Esophagus squamous epithelium (tissue), 4 donors: Measurements from ENCODE around the gene PANX3.

Source experiments
- CTCF ChIP-seq, 6 experiments: fragments of 450-650 bp in 4 of 6; fragments of 200-600 bp in 2 of 6; sonication (generic) in 2 of 6; IDR thresholded peaks; one replicate each; pipeline ENCODE4 v1.5.1; 2016 to 2019; ENCODE audit warnings: antibody characterized with exemption in 6 of 6, mild to moderate bottlenecking in 4 of 6, moderate library complexity in 4 of 6
- POLR2A ChIP-seq, 4 donors: fragments of 450-650 bp; IDR thresholded peaks; one replicate each; pipeline ENCODE4 v1.6.1; 2017; ENCODE audit warnings: antibody characterized with exemption in 4 of 4, mild to moderate bottlenecking in 4 of 4, moderate library complexity in 3 of 4

DNA sequence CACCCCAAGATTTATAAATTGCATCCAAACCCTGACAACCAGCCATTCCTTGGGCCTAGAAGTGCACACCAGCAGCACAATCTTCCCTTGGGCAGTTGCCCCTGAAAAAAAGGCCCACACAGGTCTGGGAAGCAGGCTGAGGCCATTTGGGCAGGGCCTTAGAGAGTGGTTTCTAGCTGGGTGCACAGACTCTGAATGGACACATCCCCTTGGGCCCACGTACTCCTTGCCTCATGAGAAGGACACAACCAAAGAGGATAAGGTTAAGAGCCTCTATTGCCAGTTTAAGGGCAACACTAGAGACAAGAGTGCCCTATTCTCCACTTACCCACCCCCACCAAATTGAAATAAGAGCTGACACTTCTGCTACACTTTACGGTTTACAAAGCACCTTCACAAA is 933 bp upstream of the PANX3 start:
- TF ChIP-seq CTCF (IDR thresholded peaks at IDR 0.05) (no peak), POLR2A (IDR thresholded peaks at IDR 0.05) (no peak)
